Activated naive CD4-positive, alpha-beta T cell treated with anti-CD3 and anti-CD28 coated beads, Interleukin-2, amount 50 U/mL, for 16 hours (primary cell): ENCODE measurements around the gene CEP170B.
"Not testable (repeated sequence)": the region's sequence is repeated elsewhere in the genome, so short reads cannot be mapped to it uniquely, and the experiment has no call there.

Source experiments
- DNase-seq: peaks from one replicate; pipeline ENCODE4 v3.0.0-alpha.2; 2020

Gene CEP170B

DNA sequence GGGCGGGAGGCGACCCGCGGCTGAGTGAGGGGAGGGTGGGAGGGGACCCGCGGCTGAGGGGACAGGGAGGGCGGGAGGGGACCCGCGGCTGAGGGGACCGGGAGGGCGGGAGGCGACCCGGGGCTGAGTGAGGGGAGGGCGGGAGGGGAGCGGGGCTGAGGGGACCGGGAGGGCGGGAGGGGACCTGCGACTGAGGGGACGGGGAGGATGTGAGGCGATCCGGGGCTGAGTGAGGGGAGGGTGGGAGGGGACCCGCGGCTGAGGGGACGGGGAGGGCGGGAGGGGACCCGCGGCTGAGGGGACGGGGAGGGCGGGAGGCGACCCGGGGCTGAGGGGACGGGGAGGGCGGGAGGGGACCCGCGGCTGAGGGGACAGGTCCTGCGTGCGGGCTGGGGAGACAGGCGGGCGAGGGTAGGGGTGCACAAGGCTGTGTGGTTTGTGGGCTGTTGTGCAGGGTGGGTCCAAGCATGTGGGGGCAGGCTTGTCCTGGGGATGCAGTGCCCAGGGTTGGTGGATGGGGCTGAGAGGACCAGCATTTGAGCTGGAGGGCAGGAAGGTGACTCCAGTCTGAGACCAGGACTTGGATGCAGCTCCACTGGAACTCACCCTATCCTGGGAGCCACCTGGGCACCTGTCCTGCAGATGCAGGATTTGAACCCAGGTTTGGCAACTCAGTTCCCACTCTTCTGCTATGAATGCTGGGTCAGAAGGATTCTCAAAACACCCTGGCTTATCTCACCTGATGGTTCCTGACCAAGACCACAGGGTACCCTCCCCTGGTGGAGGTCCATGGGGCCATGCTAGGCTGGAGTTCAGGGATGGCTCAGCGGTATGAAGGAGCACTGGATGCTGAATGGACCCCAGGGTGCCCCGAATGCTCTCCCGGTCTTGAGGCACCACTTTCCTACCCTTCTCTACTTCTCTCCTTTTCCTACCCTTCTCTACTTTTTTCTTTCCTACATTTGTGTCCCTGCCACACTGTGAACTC, 69.0 kb downstream of the CEP170B start:
- no peak for DNase-seq

DNA sequence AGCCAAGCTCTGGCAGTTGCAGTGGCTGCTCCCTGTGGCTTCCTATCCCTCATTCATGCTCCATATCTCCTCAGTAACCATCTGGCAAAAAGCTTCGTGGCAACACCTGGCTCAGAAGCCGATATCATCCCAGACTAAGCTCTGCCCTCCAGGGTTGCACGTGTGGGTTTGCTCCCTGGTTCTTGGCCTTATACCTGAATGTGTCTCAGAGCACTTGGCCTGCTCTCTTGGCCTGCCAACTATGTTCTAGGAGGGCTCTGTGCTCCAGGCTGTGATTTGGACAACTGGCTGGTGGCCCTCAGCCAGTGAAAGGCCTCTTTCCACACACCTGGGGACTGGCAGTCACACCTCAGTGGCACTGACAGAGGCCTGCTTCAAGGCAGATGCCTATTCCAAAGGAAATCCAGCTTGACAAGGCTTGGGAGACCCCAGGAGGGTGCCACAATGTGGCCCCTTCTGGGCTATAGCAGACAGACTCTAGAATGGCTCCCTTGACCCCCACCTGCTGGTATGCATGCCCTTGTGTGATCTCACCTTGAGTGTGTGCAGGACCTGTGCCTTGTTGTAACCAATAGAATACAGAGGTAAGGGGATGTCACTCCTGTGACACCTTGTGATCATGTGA, 70.1 kb downstream of the CEP170B start:
- no peak for DNase-seq

DNA sequence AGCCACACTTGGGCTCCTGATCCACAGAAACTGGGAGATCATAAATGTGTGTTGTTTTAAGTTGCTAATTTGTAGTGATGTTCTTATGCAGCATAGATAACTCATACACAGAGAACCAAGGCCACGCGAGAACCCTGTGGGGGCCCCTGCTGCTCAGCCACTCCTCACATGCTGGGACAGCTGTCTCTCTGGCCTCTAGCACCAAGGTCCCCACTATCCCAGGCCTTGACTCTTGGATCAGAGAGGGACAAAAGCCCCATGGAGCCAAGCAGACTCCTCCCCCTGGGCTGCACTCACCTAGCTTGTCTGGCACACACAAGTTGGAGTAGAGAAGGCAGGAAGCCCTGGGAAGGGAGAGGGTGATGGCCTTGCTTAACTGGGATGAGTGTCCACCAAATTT, 70.9 kb downstream of the CEP170B start:
- DNase-seq: no peak

DNA sequence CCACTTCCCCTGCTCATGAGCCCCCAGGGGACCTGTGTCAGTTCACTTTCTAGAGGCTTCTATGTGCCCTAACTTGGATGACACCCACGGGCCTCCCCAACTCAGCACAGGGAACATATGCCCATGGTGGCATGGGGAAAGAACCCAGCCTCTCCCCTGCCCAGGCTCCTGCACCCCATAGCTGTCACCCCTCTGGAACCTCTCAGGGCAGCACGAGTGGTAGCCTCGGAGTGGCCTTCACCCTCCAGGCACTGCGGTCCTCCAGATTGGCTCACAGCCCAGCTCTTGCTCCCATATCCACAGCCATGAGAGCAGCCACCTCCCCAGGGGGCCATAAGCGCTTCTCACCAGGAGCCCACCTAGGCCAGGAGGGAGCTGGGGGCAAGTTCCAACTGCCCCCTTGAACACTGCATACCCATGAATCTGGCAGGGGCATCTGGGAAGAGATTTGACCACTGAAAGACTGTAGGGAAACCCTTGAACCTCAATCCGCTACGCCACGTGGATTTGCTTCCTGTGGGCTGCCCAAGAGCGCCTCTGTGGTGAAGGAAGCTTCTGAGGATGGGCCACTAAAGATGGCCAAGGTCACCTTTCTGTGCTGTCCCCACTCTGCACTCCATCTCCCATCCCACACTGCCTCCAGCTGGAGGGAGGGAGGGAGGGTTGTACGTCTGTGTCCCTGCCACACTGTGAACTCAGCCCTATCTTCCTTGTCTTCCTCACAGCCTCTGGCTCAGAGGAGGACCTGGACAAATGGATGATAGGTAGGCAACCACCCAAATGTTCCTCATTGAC, 71.5 kb downstream of the CEP170B start:
- DNase-seq: no peak

DNA sequence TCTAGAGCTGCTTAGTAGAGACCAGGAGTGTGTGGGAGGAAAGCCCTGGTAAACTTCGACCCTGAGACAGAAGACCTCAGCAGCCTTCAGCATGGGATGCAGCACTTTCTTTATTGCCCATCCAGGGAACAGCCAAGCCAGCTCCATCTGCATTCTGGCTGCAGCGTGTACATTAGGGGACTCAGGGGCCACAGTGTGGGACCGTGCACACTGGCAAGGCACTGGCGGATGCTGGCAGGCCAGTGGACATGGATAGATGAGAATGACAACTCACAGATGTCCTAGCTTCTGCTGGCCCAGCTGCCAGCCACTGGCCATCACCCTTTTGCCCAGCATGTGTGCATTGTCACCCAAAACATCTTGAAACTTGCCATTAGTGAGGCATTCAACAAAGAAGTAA, 72.1 kb downstream of the CEP170B start:
- DNase-seq: no peak

DNA sequence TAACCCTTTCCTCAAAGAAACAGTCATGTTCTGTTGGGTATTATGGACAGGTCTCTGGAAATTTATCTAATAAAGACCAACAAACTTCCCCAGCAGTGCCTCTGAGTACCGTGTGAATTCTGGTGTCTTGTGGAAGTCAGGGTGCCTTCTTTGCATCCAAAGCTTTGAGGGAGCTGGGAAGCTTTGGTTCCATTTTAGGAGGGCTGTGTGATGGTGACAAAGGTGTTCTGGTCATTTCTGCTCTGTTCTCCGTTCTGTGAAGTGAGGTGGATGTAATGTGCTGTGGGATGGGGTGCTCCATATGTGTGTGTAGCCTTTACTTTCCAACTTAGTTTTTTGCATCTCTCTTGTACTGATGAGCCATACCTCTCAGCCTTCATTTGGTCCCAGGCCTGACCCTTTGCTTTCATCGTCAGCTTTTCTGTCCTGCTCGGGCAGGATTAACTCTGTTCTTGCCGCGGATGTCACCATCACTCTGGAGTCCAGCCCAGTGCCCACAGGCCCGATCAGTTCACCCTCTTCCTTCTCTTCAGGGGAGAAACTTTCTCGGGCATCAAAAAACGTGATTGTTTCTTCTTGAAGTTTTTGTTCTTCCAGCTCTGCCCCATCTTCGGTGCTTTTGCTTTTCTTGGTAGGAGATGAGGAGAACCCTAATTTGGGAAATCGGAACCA, 72.8 kb downstream of the CEP170B start:
- DNase-seq: no peak

DNA sequence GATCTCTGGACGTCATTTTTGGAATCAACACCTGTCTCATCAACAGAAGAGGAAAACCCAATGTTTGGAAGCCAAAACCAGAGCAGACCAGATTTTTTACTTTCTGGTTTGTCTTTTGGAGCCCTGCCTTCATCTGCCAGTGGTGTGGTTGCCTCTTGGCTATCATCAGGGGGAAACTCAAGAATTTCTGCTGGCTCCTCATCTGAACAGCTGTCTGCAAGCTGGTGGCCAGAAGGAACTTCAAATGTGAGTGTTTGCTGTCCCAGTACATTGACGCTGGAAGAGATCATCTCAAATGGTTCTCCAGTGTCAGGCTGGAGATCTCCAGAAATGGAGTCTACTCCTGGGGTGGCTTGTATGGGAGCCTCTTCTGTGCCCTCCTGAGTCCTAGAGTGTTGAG, 73.4 kb downstream of the CEP170B start:
- no peak for DNase-seq

DNA sequence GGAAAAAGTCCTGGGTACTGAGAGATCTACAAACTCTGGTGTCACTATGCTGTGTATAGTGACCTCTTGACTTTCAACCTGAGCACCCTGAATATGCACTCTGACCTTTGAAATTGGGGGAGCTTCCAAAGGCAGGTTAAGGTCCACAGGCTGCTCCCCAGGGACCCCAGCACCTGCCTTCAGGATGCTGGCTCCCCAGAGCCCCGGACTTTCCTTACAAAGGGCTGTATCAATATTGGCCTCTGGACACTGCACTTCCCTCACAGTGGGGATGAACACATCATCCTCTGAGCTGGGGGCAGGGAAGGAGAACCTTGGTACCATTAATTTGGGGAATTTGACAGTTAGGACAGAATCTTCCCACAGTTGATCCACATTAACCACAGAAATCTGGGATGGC, 73.9 kb downstream of the CEP170B start:
- no peak for DNase-seq

DNA sequence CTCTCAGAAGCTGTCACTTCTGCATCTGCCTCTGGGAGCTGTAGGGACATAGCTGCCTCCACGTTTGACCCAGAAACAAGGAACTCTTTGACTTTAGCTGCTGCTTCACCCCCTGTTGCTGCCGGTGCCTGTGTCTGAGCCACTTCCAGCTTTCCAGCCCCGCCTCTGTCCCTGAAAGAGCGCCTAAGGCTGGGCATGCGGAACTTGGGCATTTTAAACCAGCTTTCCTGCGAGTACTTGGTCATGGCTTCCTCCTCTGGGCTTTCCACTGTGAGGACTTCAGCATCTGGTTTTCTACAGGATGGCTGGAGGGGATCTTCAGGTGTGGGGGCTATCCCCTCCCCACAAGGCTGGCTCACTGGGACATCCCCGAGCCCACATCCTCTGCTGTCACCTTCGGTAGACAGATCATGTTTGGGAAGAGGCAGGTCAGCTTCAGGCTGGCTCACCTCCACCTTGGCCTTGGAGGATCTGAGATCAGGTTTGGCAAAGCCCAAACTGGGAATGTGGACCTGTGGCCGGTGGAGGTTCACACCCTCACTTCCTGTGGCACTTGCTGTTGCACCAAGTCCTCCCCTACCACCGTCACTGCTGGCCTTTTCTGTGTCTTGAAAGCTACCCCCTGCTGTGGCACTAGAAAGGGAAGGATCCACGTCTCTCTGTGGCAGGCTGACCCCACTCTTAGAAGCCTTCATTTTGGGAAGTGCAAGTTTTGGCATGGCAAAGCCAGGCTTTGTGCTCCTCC, 74.8 kb downstream of the CEP170B start:
- no peak for DNase-seq

DNA sequence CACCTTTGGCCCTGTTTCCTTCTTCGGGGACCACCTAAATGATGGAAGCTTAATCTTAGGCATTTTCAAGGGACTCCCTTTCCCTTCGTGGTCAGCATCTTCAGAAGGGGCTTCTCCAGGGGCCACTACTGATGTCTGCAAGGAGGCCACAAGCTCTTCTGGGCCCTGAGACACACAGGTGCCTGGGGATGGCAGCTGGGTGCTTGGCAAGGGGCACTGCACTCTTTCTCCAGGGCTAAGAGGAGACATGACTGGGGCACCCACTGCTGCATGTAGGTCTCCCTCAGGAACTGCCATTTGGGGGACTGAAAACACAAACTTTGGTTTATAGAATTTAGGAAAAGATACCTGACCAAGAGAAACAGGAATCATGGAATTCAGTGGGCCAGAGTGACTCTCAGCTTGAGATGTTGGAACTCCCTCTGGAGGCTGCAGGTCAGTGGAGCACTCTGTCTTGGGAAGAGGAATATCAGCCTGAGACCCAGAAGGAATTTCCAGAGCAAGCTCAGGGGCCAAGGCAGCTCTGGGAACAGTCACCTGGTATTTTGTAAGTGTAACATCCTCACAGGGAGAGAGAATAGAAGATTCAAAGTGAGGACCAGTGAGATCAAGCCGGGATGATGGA, 75.6 kb downstream of the CEP170B start:
- DNase-seq: no peak

DNA sequence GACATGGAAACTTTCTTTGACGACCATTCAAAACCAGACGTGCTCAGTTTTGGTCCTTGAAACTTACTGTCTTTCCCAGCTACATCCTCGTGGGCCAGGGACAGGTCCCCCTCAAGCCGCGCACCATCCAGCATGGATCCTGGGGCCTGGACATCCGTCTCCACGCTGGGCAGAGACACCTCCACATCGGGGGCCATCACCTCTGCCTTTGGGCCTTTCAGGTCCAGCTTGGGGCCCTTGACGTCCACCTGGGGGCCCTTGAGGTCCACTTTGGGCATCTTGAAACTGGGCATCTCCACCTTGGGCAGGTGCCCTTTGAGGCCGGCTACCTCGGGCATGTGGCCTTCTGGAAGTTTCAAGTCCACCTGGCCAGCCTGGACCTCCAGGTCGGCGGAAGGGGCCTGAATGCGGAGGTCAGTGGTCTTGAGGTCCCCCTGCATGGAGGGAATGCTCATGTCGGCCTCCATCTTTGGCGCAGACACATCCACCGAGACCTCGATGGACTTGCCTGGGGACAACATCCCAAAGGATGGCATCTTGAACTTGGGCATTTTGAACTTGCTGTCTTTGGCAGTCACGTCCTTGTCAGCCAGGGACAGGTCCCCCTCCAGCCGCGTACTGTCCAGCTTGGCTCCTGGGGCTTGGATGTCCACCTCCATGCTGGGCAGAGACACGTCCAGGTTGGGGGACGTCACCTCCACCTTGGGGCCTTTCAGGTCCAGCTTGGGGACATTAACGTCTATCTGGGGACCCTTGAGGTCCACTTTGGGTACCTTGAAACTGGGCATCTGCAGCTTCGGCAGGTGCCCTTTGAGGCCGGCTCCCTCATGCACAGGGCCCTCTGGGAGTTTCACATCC, 76.7 kb downstream of the CEP170B start:
- peak; percentile 4 for DNase-seq

DNA sequence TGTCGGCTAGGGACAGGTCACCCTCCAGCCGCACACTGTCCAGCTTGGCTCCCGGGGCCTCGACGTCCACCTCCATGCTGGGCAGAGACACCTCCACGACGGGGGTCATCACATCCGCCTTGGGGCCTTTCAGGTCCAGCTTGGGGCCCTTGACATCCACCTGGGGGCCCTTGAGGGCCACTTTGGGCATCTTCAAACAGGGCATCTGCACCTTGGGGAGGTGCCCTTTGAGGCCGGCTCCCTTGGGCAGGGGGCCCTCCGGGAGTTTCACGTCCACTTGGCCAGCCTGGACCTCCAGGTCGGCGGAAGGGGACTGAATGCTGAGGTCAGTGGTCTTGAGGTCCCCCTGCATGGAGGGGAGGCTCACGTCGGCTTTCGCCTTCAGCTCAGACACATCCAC, 77.5 kb downstream of the CEP170B start:
- peak; percentile 7 for DNase-seq

DNA sequence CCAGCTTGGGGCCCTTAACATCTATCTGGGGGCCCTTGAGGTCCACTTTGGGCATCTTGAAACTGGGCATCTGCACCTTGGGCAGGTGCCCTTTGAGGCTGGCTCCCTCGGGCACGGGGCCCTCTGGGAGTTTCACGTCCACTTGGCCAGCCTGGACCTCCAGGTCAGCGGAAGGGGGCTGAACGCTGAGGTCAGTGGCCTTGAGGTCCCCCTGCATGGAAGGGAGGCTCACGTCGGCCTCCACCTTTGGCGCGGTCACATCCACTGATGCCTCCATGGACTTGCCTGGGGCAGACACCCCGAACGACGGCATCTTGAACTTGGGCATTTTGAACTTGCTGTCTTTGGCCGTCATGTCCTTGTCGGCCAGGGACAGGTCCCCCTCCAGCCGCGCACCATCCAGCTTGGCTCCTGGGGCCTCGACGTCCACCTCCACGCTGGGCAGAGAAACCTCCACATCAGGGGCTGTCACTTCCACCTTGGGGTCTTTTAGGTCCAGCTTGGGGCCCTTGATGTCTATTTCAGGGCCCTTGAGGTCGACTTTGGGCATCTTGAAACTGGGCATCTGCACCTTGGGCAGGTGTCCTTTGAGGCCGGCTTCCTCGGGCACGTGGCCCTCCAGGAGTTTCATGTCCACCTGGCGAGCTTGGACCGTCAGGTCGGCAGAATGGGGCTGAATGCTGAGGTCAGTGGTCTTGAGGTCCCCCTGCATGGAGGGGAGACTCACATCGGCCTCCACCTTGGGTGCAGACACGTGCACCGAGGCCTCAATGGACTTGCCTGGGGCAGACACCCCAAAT, 78.3 kb downstream of the CEP170B start:
- DNase-seq: peak; percentile 5

DNA sequence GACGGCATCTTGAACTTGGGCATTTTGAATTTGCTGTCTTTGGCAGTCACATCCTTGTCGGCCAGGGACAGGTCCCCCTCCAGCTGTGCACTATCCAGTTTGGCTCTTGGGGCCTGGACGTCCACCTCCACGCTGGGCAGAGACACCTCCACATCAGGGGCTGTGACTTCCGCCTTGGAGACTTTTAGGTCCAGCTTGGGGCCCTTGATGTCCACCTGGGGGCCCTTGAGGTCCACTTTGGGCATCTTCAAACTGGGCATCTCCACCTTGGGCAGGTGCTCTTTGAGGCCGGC, 78.9 kb downstream of the CEP170B start:
- DNase-seq: not testable (repeated sequence)

DNA sequence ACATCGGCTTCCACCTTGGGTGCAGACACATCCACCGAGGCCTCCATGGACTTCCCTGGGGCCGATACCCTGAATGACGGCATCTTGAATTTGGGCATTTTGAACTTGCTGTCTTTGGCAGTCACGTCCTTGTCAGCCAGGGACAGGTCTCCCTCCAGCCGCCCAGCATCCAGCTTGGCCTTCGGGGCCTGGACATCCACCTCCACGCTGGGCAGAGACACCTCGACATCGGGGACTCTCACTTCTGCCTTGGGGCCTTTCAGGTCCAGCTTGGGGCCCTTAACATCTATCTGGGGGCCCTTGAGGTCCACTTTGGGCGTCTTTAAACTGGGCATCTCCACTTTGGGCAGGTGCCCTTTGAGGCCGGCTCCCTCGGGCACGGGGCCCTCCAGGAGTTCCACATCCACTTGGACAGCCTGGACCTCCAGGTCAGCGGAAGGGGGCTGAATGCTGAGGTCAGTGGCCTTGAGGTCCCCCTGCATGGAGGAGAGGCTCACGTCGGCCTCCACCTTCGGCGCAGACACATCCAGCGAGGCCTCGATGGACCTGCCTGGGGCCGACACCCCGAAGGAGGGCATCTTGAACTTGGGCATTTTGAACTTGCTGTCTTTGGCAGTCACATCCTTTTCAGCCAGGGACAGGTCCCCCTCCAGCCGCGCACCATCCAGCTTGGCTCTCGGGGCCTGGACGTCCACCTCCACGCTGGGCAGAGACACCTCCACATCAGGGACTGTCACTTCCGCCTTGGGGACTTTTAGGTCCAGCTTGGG, 79.6 kb downstream of the CEP170B start:
- DNase-seq: peak; percentile 3

DNA sequence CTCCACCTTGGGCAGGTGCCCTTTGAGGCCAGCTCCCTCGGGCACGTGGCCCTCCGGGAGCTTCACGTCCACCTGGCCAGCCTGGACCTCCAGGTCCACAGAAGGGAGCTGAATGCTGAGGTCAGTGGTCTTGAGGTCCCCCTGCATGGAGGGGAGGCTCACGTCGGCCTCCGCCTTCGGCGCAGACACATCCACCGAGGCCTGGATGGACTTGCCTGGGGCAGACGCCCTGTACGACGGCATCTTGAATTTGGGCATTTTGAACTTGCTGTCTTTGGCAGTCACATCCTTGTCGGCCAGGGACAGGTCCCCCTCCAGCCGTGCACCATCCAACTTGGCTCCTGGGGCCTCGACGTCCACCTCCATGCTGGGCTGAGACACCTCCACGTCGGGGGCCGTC, 80.2 kb downstream of the CEP170B start:
- DNase-seq: peak; percentile 5
